Dendritic cell treated with granulocyte-macrophage colony-stimulating factor and Interleukin-4, amounts not matched to agents 40 ng/mL and 50 ng/mL, for 4 days (primary cell): ENCODE results near the gene CPA1.

Experiments
- H3K27ac Mint-ChIP-seq: one replicate; pipeline ENCODE4 v1.8.0; 2022; ENCODE audit warnings: mild to moderate bottlenecking, mixed read lengths
- H3K27me3 Mint-ChIP-seq: one replicate; pipeline ENCODE4 v1.8.0; 2022; ENCODE audit warnings: mild to moderate bottlenecking, mixed read lengths
- H3K36me3 Mint-ChIP-seq: one replicate; pipeline ENCODE4 v1.8.0; 2022; ENCODE audit warnings: low read depth, mixed read lengths
- H3K4me1 Mint-ChIP-seq: one replicate; pipeline ENCODE4 v1.8.0; 2022; ENCODE audit warnings: low read depth, mixed read lengths
- H3K4me3 Mint-ChIP-seq: one replicate; pipeline ENCODE4 v1.8.0; 2022; ENCODE audit warnings: mild to moderate bottlenecking, moderate library complexity, mixed read lengths
- H3K9me3 Mint-ChIP-seq: one replicate; pipeline ENCODE4 v1.8.0; 2022; ENCODE audit warnings: mixed read lengths
- intact Hi-C: fragments of 100-400 bp; cut with micrococcal nuclease; formaldehyde crosslinking; loops from one replicate; pipeline ENCODE4 v1.15.0; 2022

The CPA1 gene

DNA sequence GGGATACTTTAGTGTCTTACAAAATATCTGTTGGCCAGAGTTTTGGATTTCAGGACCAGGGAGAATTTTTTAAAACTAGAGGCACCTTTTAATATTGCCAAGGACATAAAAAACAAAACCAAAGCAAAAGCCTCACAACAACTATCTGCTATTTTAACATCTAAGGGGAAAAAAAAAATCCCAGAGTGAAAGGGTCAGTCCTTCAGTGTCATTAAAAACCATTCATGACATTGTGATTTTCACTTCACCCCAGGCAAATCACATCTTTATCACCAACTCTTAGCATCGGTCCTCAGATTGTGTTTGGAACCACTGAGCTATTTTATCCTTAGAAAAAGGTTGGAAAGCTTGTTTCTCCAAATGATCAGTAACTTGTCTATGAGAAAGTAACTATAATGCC lies 49.8 kb downstream of the CPA1 start:
- intact Hi-C loops = loop anchor here (10.0 kb wide), 1 partner anchor 55 kb away; no protein-coding TSS in a partner anchor
- Mint-ChIP-seq H3K4me3 (no peak overlapping the region), H3K27ac (no peak overlapping the region), H3K27me3 (no peaks in the 10 kb centered on the region), H3K36me3 (no peaks in the 10 kb centered on the region), H3K9me3 (no peaks in the 10 kb centered on the region), H3K4me1 (peaks cover 9% of the 10 kb centered on the region)

DNA sequence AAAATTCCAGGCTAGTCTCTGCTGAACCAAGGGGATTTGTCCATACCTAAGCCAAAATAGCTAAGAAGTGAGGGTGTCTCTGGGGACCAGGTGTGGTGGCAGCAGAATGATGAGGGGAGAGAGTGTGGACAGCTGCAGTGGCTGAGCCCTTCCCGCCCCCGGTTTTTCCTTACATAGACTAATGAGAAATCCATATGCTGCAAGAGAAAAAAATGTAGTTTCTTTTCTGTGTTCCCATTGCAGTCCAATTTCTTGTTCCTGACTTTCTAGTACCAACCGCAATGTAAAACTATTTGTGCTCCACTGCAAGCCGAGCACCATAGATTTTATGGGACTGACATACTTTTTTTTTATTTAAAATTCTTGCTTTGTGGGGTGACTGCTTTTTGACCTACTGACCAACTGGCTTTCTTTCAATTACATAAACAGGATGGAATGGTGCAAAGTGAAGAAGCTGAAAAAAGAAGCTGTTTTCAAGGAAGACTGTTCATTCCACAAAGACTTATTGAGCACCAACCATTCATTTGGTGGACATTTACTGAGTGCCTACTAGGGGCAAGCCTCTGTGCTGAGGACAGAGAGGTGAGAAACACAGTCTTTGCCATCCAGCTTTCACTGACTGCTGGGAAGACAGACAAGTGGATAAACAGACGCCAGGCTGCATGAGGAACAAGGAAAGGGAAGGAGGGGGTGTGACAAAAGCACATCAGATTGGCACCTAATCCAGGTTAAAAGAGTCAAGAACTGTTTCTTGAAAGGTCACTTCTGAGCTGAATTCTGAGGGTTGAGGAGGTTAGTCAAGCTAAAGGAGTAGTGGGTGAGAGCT lies 50.8 kb downstream of the CPA1 start:
- Mint-ChIP-seq H3K27me3 (no peaks in the 10 kb centered on the region), H3K36me3 (no peaks in the 10 kb centered on the region), H3K27ac (no peak overlapping the region), H3K9me3 (no peaks in the 10 kb centered on the region), H3K4me1 (peaks cover 13% of the 10 kb centered on the region), H3K4me3 (no peak overlapping the region)
- intact Hi-C loops = loop anchor here (10.0 kb wide), 1 partner anchor 54 kb away; no protein-coding TSS in a partner anchor

DNA sequence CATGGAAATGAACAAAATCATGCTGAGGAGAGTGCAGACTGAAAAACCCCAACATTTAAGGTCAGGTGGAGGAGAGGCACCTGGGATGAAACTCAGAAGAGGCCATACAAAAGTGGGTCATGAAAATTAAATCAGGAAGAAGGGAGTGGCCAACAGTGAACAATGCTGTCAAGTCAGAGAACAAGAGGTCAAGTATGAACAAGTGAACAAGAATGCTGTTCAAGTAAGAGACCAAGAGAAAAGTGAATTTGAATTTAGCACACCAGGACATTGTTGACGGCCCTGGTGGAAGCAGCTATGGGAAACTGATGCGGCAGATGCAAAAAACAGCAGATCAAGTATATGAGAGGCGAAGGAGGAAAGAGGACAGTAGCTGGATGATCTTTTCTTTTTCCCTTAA lies 52.6 kb downstream of the CPA1 start:
- Mint-ChIP-seq H3K36me3 (no peaks in the 10 kb centered on the region), H3K9me3 (no peaks in the 10 kb centered on the region), H3K4me1 (peaks cover 5% of the 10 kb centered on the region), H3K27me3 (no peaks in the 10 kb centered on the region), H3K4me3 (no peak overlapping the region), H3K27ac (no peak overlapping the region)
- intact Hi-C loops = loop anchor here (10.0 kb wide), 1 partner anchor 52 kb away; no protein-coding TSS in a partner anchor

DNA sequence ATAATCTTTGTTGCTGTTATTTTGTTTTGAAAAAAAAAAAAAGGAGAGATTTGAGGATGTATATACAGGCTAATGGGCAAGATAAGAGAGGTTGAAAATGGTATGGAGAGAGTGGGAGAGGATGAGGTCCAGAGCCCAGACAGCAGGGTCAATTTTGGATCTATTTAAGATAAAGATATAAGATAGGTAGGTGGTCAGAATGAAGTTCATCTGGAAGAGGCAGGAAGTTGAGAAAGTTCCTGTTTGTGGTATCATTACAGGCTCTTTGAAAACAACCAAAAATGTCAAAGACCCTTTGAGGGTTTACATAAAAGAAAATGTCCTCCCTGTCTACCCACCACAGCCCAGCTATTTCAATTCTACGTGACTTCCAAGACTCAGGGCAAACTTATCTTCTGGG lies 53.0 kb downstream of the CPA1 start:
- intact Hi-C loops = loop anchor here (10.0 kb wide), 1 partner anchor 52 kb away; no protein-coding TSS in a partner anchor
- no peak overlapping the region for H3K27ac Mint-ChIP-seq
- no peaks in the 10 kb centered on the region for H3K36me3 Mint-ChIP-seq

DNA sequence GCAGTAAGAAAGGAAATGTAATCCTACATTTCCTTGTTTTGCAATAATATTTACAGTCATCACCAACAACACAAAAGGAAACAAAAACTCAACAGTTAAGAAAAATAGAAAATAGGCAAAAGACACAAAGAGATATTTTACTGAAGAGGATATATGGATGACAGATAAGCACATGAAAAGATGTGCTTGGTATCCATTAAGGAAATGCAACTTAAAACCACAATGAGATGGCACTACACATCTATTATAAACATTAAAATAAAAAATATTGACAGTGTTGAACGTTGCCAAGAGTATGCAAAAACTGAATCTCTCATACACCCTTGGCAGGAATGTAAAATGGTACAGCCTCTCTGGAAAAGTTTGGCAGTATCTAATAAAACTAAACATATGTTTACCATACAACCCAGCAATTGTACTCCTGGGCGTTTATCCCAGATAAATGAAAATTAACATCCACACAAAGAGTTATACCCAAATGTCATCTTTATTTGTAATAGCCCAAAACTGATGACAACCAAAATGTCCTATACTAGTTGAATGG lies 55.1 kb downstream of the CPA1 start:
- H3K27ac Mint-ChIP-seq = no peak overlapping the region

More for the DNA sequence above, 53.0 kb downstream of the CPA1 start:
- Mint-ChIP-seq H3K27me3 (no peaks in the 10 kb centered on the region), H3K4me1 (peaks cover 5% of the 10 kb centered on the region), H3K9me3 (no peaks in the 10 kb centered on the region), H3K4me3 (no peak overlapping the region)

DNA sequence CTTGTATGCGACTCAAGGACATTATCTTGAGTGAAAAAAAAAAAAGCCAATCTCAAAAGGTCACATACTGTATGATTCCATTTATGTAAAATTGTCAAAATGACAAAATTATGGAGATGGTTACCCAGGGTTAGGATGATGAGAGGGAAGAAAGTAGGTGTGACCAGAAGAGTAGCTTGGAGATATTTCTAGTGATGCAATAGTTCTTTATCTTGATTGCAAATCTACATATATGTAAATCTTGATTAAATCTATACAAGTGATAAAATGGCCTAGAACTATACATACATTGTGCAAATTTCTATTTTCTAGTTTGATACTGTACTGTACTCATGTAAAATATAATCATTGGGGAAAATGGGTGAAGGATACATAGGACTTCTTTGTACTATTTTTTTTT lies 56.0 kb downstream of the CPA1 start:
- intact Hi-C loops = loop anchor here (10.0 kb wide), 1 partner anchor 49 kb away; no protein-coding TSS in a partner anchor
- Mint-ChIP-seq H3K4me3 (no peak overlapping the region), H3K27me3 (no peaks in the 10 kb centered on the region)

More for the DNA sequence above, 55.1 kb downstream of the CPA1 start:
- H3K9me3 Mint-ChIP-seq = no peaks in the 10 kb centered on the region
- no peaks in the 10 kb centered on the region for H3K36me3 Mint-ChIP-seq
- intact Hi-C loops = loop anchor here (10.0 kb wide), 1 partner anchor 49 kb away; no protein-coding TSS in a partner anchor
- peaks cover 15% of the 10 kb centered on the region for H3K4me1 Mint-ChIP-seq
- H3K27me3 Mint-ChIP-seq = no peaks in the 10 kb centered on the region
- no peak overlapping the region for H3K4me3 Mint-ChIP-seq

More for the DNA sequence above, 56.0 kb downstream of the CPA1 start:
- H3K36me3 Mint-ChIP-seq = peaks cover 6% of the 10 kb centered on the region
- no peak overlapping the region for H3K27ac Mint-ChIP-seq
- H3K9me3 Mint-ChIP-seq = no peaks in the 10 kb centered on the region
- peaks cover 18% of the 10 kb centered on the region for H3K4me1 Mint-ChIP-seq
